Endothelial cell of umbilical vein (primary cell): ENCODE results near the gene BIRC6. TPM values are rescaled to one million over a fixed set of nuclear protein-coding genes. Genes with fewer than 3 reads are reported as not detected.

Experiments
- BruUV-seq: library from RNA; stranded (reverse); fragments of 400-500 nt; replicated peaks from 2 replicates; lab custom pipeline; 2021; lab: Mats Ljungman, UMichigan
- CTCF ChIA-PET: fragments of 300-600, 350-600 bp; sonication (Branson Sonifier 250); formaldehyde crosslinking; loops from one replicate; lab custom pipeline; 2021; ENCODE audit warnings: antibody characterized with exemption, inconsistent platforms; lab: Charles Lee
- POLR2A ChIA-PET: fragments of 300-600, 350-600 bp; sonication (Branson Sonifier 250); formaldehyde crosslinking; loops from one replicate; lab custom pipeline; 2021; ENCODE audit warnings: antibody characterized with exemption, inconsistent platforms; lab: Charles Lee
- DNase-seq: peaks from one replicate; pipeline ENCODE4 v3.0.0-alpha.2; 2011; ENCODE audit warnings: low read depth, low spot score
- FAIRE-seq: peaks from 2 replicates; lab custom pipeline; 2011; peaks lifted over from hg19 to GRCh38; lab: Jason Lieb, UNC
- H2AFZ ChIP-seq: 2 replicates; pipeline ENCODE4 v1.6.0; 2012; ENCODE audit warnings: low read depth, low read length, control low read depth, inconsistent platforms
- H3K27ac ChIP-seq: 2 replicates; pipeline ENCODE4 v1.5.1; 2011; ENCODE audit warnings: low read depth, mild to moderate bottlenecking, control low read depth, low read length, moderate library complexity; ENCODE audit not compliant: insufficient read depth
- H3K27me3 ChIP-seq, 2 experiments: 2 replicates each; pipeline versions ENCODE4 v1.6.0 to v1.6.1; 2011; ENCODE audit warnings: low read length in 2 of 2, mixed read lengths in 1 of 2; ENCODE audit not compliant: control insufficient read depth in 2 of 2, insufficient read depth in 2 of 2
- H3K36me3 ChIP-seq, 2 experiments: 2 replicates in 1 of 2; 3 replicates in 1 of 2; pipeline ENCODE4 v1.5.1; 2011; ENCODE audit warnings: low read length in 2 of 2, mild to moderate bottlenecking in 1 of 2, moderate library complexity in 1 of 2; ENCODE audit not compliant: control insufficient read depth in 2 of 2, insufficient read depth in 2 of 2; ENCODE audit errors: extremely low read depth in 1 of 2
- H3K4me1 ChIP-seq: 3 replicates; pipeline ENCODE4 v1.5.1; 2011; ENCODE audit warnings: mild to moderate bottlenecking, low read length; ENCODE audit not compliant: control insufficient read depth, insufficient read depth; ENCODE audit errors: extremely low read depth
- H3K4me2 ChIP-seq: 2 replicates; pipeline ENCODE4 v1.6.1; 2011; ENCODE audit warnings: low read length, control low read depth, mixed read lengths; ENCODE audit not compliant: insufficient read depth
- H3K4me3 ChIP-seq, 3 experiments: fragments of 200-600 bp in 1 of 3; sonication (generic), shearing (Covaris generic) in 1 of 3; replicated peaks in 1 of 3; 2 replicates each; pipeline ENCODE4 v1.5.1; 2011 to 2016; ENCODE audit warnings: control low read depth in 3 of 3, low read length in 3 of 3, mild to moderate bottlenecking in 2 of 3, inconsistent platforms in 1 of 3, low read depth in 1 of 3, moderate library complexity in 1 of 3; ENCODE audit not compliant: insufficient read depth in 1 of 3
- H3K79me2 ChIP-seq: 2 replicates; pipeline ENCODE4 v1.6.0; 2012; ENCODE audit warnings: low read length, inconsistent platforms; ENCODE audit not compliant: control insufficient read depth, insufficient read depth
- H3K9ac ChIP-seq: replicated peaks from 2 replicates; pipeline ENCODE3; 2011; ENCODE audit warnings: low read length, control low read depth; ENCODE audit not compliant: insufficient read depth; ENCODE audit errors: extremely low read depth
- H3K9me1 ChIP-seq: replicated peaks from 3 replicates; pipeline ENCODE4 v1.6.0; 2011; ENCODE audit warnings: mild to moderate bottlenecking, low read length; ENCODE audit not compliant: control insufficient read depth, insufficient read depth; ENCODE audit errors: extremely low read depth
- H3K9me3 ChIP-seq: replicated peaks from 2 replicates; pipeline ENCODE4 v1.5.1; 2012; ENCODE audit warnings: low read length, inconsistent platforms; ENCODE audit not compliant: control insufficient read depth, insufficient read depth
- H4K20me1 ChIP-seq: replicated peaks from 2 replicates; pipeline ENCODE3; 2011; ENCODE audit warnings: mild to moderate bottlenecking, low read length; ENCODE audit not compliant: control insufficient read depth, insufficient read depth; ENCODE audit errors: extremely low read depth
- EZH2 ChIP-seq: IDR thresholded peaks from 2 replicates; pipeline ENCODE4 v1.6.1; 2012; ENCODE audit warnings: borderline replicate concordance, low read depth, mild to moderate bottlenecking, moderate library complexity, low read length, inconsistent platforms; ENCODE audit not compliant: severe bottlenecking
- FOS ChIP-seq: IDR thresholded peaks from 2 replicates; pipeline ENCODE4 v1.6.1; 2011; ENCODE audit warnings: mild to moderate bottlenecking, low read length, moderate library complexity, borderline replicate concordance; ENCODE audit not compliant: insufficient read depth
- GATA2 ChIP-seq: IDR thresholded peaks from 2 replicates; pipeline ENCODE4 v1.7.0; 2011; ENCODE audit warnings: low read depth, mild to moderate bottlenecking, moderate library complexity, mixed read lengths, low read length; ENCODE audit not compliant: insufficient read length, insufficient read depth
- JUN ChIP-seq: IDR thresholded peaks from 2 replicates; pipeline ENCODE4 v1.6.1; 2011; ENCODE audit warnings: borderline replicate concordance, low read depth; ENCODE audit not compliant: insufficient read length, insufficient read depth
- MYC ChIP-seq: IDR thresholded peaks from one replicate; pipeline ENCODE4 v1.6.1; 2011; ENCODE audit warnings: mild to moderate bottlenecking, low read depth, low read length
- POLR2A ChIP-seq: IDR thresholded peaks from 2 replicates; pipeline ENCODE4 v1.6.1; 2012; ENCODE audit warnings: low read depth, mild to moderate bottlenecking, control low read depth, low read length
- POLR2AphosphoS5 ChIP-seq: IDR thresholded peaks from 2 replicates; pipeline ENCODE4 v1.6.1; 2012; ENCODE audit warnings: low read depth, mild to moderate bottlenecking, control low read depth, low read length, moderate library complexity; ENCODE audit not compliant: insufficient read depth
- dilution Hi-C: fragments of 300-500 bp; cut with MboI; formaldehyde crosslinking; loops from one replicate; pipeline ENCODE4 v1.15.0; 2019; ENCODE audit warnings: low sequenced_read_pairs; ENCODE audit not compliant: extremely low pct_ligation_motif_present
- intact Hi-C: fragments of 100-400 bp; cut with micrococcal nuclease; formaldehyde crosslinking; loops from one replicate; pipeline ENCODE4 v1.10.0; 2022
- polyA plus RNA-seq, 4 experiments: library from polyadenylated mRNA; depleted of rRNA in 3 of 4; stranded (reverse) in 3 of 4; unstranded in 1 of 4; fragments of >200 nt; gene quantifications; 2 replicates each; pipeline versions ENCODE4 v1.2.1 to v1.2.3, GENCODE V29; 2011 to 2012; ENCODE audit warnings: missing spikeins in 1 of 4
- total RNA-seq: library from RNA; stranded (reverse); gene quantifications from 2 replicates; pipeline ENCODE4 v1.2.3, GENCODE V29; 2021
- TF ChIP-seq, protein P1 (sequence below): IDR thresholded peaks from 2 replicates; pipeline ENCODE4 v1.6.1; 2011; ENCODE audit not compliant: insufficient read depth, insufficient read length
- TF ChIP-seq, protein P2 (sequence below), 2 donors: IDR thresholded peaks; 1 replicate in 1 of 2; 2 replicates in 1 of 2; pipeline ENCODE4 v1.5.1; 2011; ENCODE audit warnings: low read length in 2 of 2, mild to moderate bottlenecking in 2 of 2, moderate library complexity in 2 of 2, control low read depth in 1 of 2, inconsistent platforms in 1 of 2, low read depth in 1 of 2; ENCODE audit not compliant: insufficient read depth in 1 of 2; ENCODE audit errors: extremely low read depth in 1 of 2

Gene BIRC6
- total and polyA plus RNA-seq, 2 donors (not counting 3 experiments of a cell fraction or from before 2014, with no cell fraction given) = 34.2 to 83.1 TPM

DNA sequence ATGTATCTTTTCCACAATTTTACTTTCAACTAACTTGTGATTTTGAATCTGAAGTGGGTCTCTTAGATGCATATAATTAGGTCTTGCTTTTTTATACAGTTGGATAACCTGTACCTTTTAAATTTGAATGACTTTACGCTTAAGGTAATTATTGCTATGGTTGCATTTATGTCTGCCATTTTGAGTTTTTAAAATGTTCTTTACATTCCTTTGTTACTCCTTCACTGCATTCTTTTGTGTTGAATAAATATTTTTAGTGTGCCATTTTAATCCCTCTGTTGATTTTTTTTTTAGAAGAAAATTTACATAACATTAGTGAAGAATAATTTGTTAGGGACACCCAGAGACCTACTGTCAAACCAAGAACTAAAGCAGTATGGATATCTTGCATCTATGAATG lies 65.3 kb downstream of the BIRC6 start:
- Histone ChIP-seq H3K79me2 (peaks cover 90% of the 10 kb centered on the region), H3K4me3 (no peak overlapping the region), H3K9me1 (no peaks in the 10 kb centered on the region), H3K4me2 (no peak overlapping the region), H2AFZ (no peak overlapping the region), H3K27ac (no peak overlapping the region), H3K9me3 (no peaks in the 10 kb centered on the region), H3K27me3 (no peaks in the 10 kb centered on the region), H4K20me1 (peaks cover 6% of the 10 kb centered on the region), H3K36me3 (peaks cover 0 to 2% of the 10 kb centered on the region in 2 experiments), H3K9ac (no peak overlapping the region), H3K4me1 (peaks cover 6% of the 10 kb centered on the region)
- POLR2A ChIA-PET = no interaction called here
- dilution Hi-C loops = no loop called here
- DNase-seq (no peak), FAIRE-seq (no peak)
- no TSS peak for BruUV-seq
- CTCF ChIA-PET = no interaction called here
- intact Hi-C loops = no loop called here
- TF ChIP-seq FOS (no peak), POLR2AphosphoS5 (no peak)
- TF ChIP-seq, protein P1, sequence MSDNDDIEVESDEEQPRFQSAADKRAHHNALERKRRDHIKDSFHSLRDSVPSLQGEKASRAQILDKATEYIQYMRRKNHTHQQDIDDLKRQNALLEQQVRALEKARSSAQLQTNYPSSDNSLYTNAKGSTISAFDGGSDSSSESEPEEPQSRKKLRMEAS = no peak

DNA sequence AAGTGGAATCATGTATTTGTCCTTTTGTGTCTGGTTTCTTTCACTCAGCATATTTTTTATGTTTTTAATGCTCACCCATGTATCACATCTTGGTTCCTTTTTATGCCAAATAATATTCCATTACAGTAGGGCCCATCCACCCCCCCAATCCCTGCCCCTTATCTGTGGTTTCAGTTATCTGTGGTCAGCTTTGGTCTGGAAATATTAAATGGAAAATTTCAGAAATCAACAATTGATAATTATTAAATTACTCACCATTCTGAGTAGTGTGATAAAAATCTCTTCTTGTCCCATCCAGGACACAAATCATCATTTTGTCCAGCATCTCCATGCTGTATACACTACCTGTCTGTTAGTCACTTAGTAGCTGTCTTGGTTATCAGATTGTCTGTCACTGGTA lies 66.7 kb downstream of the BIRC6 start:
- H3K27ac ChIP-seq = no peak overlapping the region
- peaks cover 87% of the 10 kb centered on the region for H3K79me2 ChIP-seq
- DNase-seq = no peak
- H2AFZ ChIP-seq = no peak overlapping the region
- H3K36me3 ChIP-seq = no peaks in the 10 kb centered on the region
- intact Hi-C loops (no loop called here), dilution Hi-C loops (no loop called here)
- TF ChIP-seq FOS = no peak
- TF ChIP-seq GATA2 = no peak
- no peak for TF ChIP-seq POLR2AphosphoS5
- no peak for TF ChIP-seq POLR2A
- no peak for TF ChIP-seq MYC
- TF ChIP-seq, protein P2, sequence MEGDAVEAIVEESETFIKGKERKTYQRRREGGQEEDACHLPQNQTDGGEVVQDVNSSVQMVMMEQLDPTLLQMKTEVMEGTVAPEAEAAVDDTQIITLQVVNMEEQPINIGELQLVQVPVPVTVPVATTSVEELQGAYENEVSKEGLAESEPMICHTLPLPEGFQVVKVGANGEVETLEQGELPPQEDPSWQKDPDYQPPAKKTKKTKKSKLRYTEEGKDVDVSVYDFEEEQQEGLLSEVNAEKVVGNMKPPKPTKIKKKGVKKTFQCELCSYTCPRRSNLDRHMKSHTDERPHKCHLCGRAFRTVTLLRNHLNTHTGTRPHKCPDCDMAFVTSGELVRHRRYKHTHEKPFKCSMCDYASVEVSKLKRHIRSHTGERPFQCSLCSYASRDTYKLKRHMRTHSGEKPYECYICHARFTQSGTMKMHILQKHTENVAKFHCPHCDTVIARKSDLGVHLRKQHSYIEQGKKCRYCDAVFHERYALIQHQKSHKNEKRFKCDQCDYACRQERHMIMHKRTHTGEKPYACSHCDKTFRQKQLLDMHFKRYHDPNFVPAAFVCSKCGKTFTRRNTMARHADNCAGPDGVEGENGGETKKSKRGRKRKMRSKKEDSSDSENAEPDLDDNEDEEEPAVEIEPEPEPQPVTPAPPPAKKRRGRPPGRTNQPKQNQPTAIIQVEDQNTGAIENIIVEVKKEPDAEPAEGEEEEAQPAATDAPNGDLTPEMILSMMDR (IDR thresholded peaks at IDR 0.05; ENCODE audit: extremely low read depth in 1 of 2, insufficient read depth in 1 of 2, low read depth in 1 of 2, low read length in 2 of 2) = no peak
- TF ChIP-seq EZH2 = no peak
- TF ChIP-seq, protein P1 = no peak
- no peak for TF ChIP-seq JUN
- H3K4me3 ChIP-seq = no peak overlapping the region
- H3K9ac ChIP-seq = no peak overlapping the region
- no peaks in the 10 kb centered on the region for H3K9me3 ChIP-seq
- no peaks in the 10 kb centered on the region for H3K9me1 ChIP-seq
- no peaks in the 10 kb centered on the region for H3K27me3 ChIP-seq
- no peak overlapping the region for H3K4me2 ChIP-seq
- peaks cover 6% of the 10 kb centered on the region for H4K20me1 ChIP-seq
- no TSS peak for BruUV-seq
- H3K4me1 ChIP-seq = peaks cover 5% of the 10 kb centered on the region
- FAIRE-seq = no peak
- CTCF ChIA-PET = no interaction called here
- POLR2A ChIA-PET = no interaction called here
